Brain microvascular endothelial cell (primary cell): Measurements from ENCODE around the gene TUBGCP5.
A peak's percentile ranks its signal among the peaks of the same experiment; 100 is the strongest.
"Not testable (repeated sequence)": the region's sequence is repeated elsewhere in the genome, so short reads cannot be mapped to it uniquely, and the experiment has no call there.

Experiments
- DNase-seq: peaks from one replicate; pipeline ENCODE4 v3.0.0-alpha.2; 2020
- H3K27ac ChIP-seq: fragments of 250-450 bp; sonication (Bioruptor Pico); 2 replicates; pipeline ENCODE4 v1.5.1; 2020; ENCODE audit warnings: mild to moderate bottlenecking, moderate library complexity
- H3K27me3 ChIP-seq: fragments of 250-450 bp; sonication (Bioruptor Pico); replicated peaks from 2 replicates; pipeline ENCODE4 v1.5.1; 2020; ENCODE audit warnings: mild to moderate bottlenecking
- H3K36me3 ChIP-seq: fragments of 250-450 bp; sonication (Bioruptor Pico); replicated peaks from 2 replicates; pipeline ENCODE4 v1.5.1; 2020; ENCODE audit warnings: mild to moderate bottlenecking
- H3K4me3 ChIP-seq: 2 replicates; pipeline ENCODE4 v1.5.1; 2011; ENCODE audit warnings: low read depth, mild to moderate bottlenecking, control low read depth, low read length, moderate library complexity
- CTCF ChIP-seq: IDR thresholded peaks from 2 replicates; pipeline ENCODE4 v1.5.1; 2011; ENCODE audit warnings: low read depth, mild to moderate bottlenecking, moderate library complexity, low read length, control low read depth, inconsistent platforms; ENCODE audit errors: missing control alignments
- in situ Hi-C: cut with HindIII; loops from 2 replicates; pipeline ENCODE4 v1.10.0; 2017; ENCODE audit warnings: low sequenced_read_pairs, low pct_ligation_motif_present

TUBGCP5 gene

GRCh38 chr15:23035964-23036566, 3.3 kb downstream of the TUBGCP5 start:
- Histone ChIP-seq H3K27ac (no peak overlapping the region), H3K36me3 (peaks cover 27% of the 10 kb centered on the region), H3K27me3 (no peaks in the 10 kb centered on the region), H3K4me3 (no peak overlapping the region)
- in situ Hi-C loops = no loop called here
- peak; percentile 61 for DNase-seq
- TF ChIP-seq CTCF = peak; percentile 88

DNA sequence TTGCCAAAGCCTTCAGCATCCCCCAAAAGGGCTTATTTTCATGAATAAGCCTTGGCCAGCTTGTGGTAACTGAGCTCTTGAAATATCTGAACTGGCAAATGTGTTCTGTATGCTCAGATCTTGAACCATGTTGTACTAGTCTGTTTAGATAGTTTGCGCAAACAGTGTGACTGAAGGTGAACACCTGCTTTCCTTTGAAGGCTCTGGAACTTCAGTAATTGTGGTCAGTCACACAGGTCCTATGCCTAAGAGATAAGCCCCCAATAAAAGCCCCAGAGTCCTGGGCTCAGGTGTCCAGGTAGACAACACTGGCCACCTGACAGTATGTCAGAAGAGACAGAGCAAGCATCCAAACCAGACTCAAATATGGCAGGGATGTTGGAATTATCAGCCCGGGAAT, 5.4 kb downstream of the TUBGCP5 start:
- no peak for TF ChIP-seq CTCF
- DNase-seq = no peak
- no peaks in the 10 kb centered on the region for H3K27me3 ChIP-seq
- no peak overlapping the region for H3K4me3 ChIP-seq
- in situ Hi-C loops = no loop called here
- H3K36me3 ChIP-seq = peaks cover 38% of the 10 kb centered on the region
- H3K27ac ChIP-seq = no peak overlapping the region

GRCh38 chr15:23026218-23026617, 13.2 kb downstream of the TUBGCP5 start:
- Histone ChIP-seq H3K4me3 (no peak overlapping the region), H3K27me3 (no peaks in the 10 kb centered on the region), H3K27ac (no peak overlapping the region), H3K36me3 (peaks cover 57% of the 10 kb centered on the region)
- in situ Hi-C loops = no loop called here
- no peak for TF ChIP-seq CTCF
- no peak for DNase-seq

GRCh38 chr15:23022156-23022555, 17.2 kb downstream of the TUBGCP5 start:
- H3K27me3 ChIP-seq = no peaks in the 10 kb centered on the region
- in situ Hi-C loops = no loop called here
- no peak overlapping the region for H3K4me3 ChIP-seq
- no peak for TF ChIP-seq CTCF
- peaks cover 58% of the 10 kb centered on the region for H3K36me3 ChIP-seq
- DNase-seq = no peak
- H3K27ac ChIP-seq = no peak overlapping the region

GRCh38 chr15:23014394-23015000, 24.9 kb downstream of the TUBGCP5 start:
- Histone ChIP-seq H3K4me3 (no peak overlapping the region), H3K36me3 (peaks cover 39% of the 10 kb centered on the region), H3K27ac (no peak overlapping the region), H3K27me3 (no peaks in the 10 kb centered on the region)
- no peak for DNase-seq
- in situ Hi-C loops = no loop called here
- no peak for TF ChIP-seq CTCF

- H3K27me3 ChIP-seq = no peaks in the 10 kb centered on the region
- H3K4me3 ChIP-seq = no peak overlapping the region
- no peak overlapping the region for H3K27ac ChIP-seq
- in situ Hi-C loops = no loop called here
- peaks cover 32% of the 10 kb centered on the region for H3K36me3 ChIP-seq
- TF ChIP-seq CTCF = no peak
- DNase-seq = no peak
These were observed 25.7 kb downstream of the TUBGCP5 start for GRCh38 chr15:23013681-23014080.

- DNase-seq, in situ Hi-C loops, H3K4me3 ChIP-seq, H3K27ac ChIP-seq, H3K27me3 ChIP-seq: not testable (repeated sequence)
- H3K36me3 ChIP-seq = peaks cover 39% of the 10 kb centered on the region
These were observed 26.8 kb downstream of the TUBGCP5 start for GRCh38 chr15:23012616-23013015.
